B cell (primary cell): ENCODE measurements around the gene NCAM1. TPM values are rescaled to one million over a fixed set of nuclear protein-coding genes. Genes with fewer than 3 reads are reported as not detected.

ENCODE experiments used
- ATAC-seq: fragments of 200-7000 bp; cut with Tn5 transposase; one replicate; pipeline ENCODE4 v1.10.0; 2021; ENCODE audit warnings: low read depth, mild to moderate bottlenecking, moderate number of reproducible peaks, moderate library complexity
- CTCF ChIA-PET: fragments of 350-600 bp; sonication (Branson Sonifier 250); formaldehyde crosslinking; loops from one replicate; lab custom pipeline; 2021; ENCODE audit warnings: antibody characterized with exemption, inconsistent platforms; lab: Charles Lee
- POLR2A ChIA-PET: fragments of 350-600 bp; sonication (Branson Sonifier 250); formaldehyde crosslinking; loops from one replicate; lab custom pipeline; 2021; ENCODE audit warnings: antibody characterized with exemption; lab: Charles Lee
- DNase-seq: peaks from one replicate; pipeline ENCODE4 v3.0.0; 2013
- H2AFZ ChIP-seq: 2 replicates; pipeline ENCODE4 v1.6.1; 2012; ENCODE audit warnings: mild to moderate bottlenecking, low read depth, low read length; ENCODE audit not compliant: insufficient read depth, poor library complexity, severe bottlenecking
- H3K27ac ChIP-seq, 2 donors: 1 replicate in 1 of 2; 2 replicates in 1 of 2; pipeline ENCODE4 v1.5.1; 2012 to 2013; ENCODE audit warnings: low read length in 2 of 2, mild to moderate bottlenecking in 2 of 2, moderate library complexity in 1 of 2
- H3K27me3 ChIP-seq, 4 experiments: fragments of 200-600 bp in 1 of 4; sonication (generic) in 1 of 4; replicated peaks in 1 of 4; 1 replicate in 2 of 4; 2 replicates in 2 of 4; pipeline versions ENCODE4 v1.6.1 to v1.7.0; 2013 to 2016; ENCODE audit warnings: low read length in 3 of 4, mild to moderate bottlenecking in 2 of 4, mixed read lengths in 1 of 4, moderate library complexity in 1 of 4; ENCODE audit not compliant: insufficient read depth in 4 of 4, control insufficient read depth in 3 of 4; ENCODE audit errors: control extremely low read depth in 1 of 4
- H3K36me3 ChIP-seq, 2 experiments: replicated peaks in 1 of 2; 1 replicate in 1 of 2; 2 replicates in 1 of 2; pipeline versions ENCODE4 v1.6.1 to v1.7.1; 2013; ENCODE audit warnings: low read length in 1 of 2; ENCODE audit not compliant: insufficient read depth in 2 of 2, control insufficient read depth in 1 of 2; ENCODE audit errors: control extremely low read depth in 1 of 2, extremely low read depth in 1 of 2
- H3K4me1 ChIP-seq, 2 donors: fragments of 200-600 bp in 1 of 2; sonication (generic) in 1 of 2; 1 replicate in 1 of 2; 2 replicates in 1 of 2; pipeline versions ENCODE4 v1.5.1 to v1.6.1; 2013 to 2017; ENCODE audit warnings: low read length in 2 of 2; ENCODE audit not compliant: control insufficient read depth in 2 of 2, insufficient read depth in 2 of 2
- H3K4me2 ChIP-seq: replicated peaks from 2 replicates; pipeline ENCODE3; 2012; ENCODE audit warnings: mild to moderate bottlenecking, low read depth, low read length; ENCODE audit not compliant: poor library complexity, severe bottlenecking
- H3K4me3 ChIP-seq, 5 experiments: fragments of 200-600 bp in 1 of 5; sonication (generic) in 1 of 5; 1 replicate in 3 of 5; 2 replicates in 2 of 5; pipeline versions ENCODE4 v1.5.1 to v1.7.0; 2011 to 2016; ENCODE audit warnings: low read length in 4 of 5, mild to moderate bottlenecking in 4 of 5, low read depth in 2 of 5, control low read depth in 1 of 5, moderate library complexity in 1 of 5; ENCODE audit not compliant: insufficient read depth in 1 of 5; ENCODE audit errors: control extremely low read depth in 1 of 5, extremely low read depth in 1 of 5
- H3K79me2 ChIP-seq: fragments of 200-600 bp; sonication (generic); one replicate; pipeline ENCODE4 v1.6.0; 2016; ENCODE audit warnings: low read length; ENCODE audit not compliant: control insufficient read depth, insufficient read depth
- H3K9ac ChIP-seq: fragments of 200-600 bp; sonication (generic); 2 replicates; pipeline ENCODE4 v1.6.1; 2017; ENCODE audit warnings: mild to moderate bottlenecking, low read length, moderate library complexity
- H3K9me3 ChIP-seq, 3 donors: one replicate each; pipeline versions ENCODE4 v1.6.1 to v1.7.1; 2013; ENCODE audit warnings: low read length in 2 of 3; ENCODE audit not compliant: control insufficient read depth in 2 of 3, insufficient read depth in 1 of 3; ENCODE audit errors: control extremely low read depth in 1 of 3
- H4K20me1 ChIP-seq: 2 replicates; pipeline ENCODE4 v1.6.0; 2012; ENCODE audit warnings: mild to moderate bottlenecking, low read length; ENCODE audit not compliant: insufficient read depth, control insufficient read depth, poor library complexity, severe bottlenecking
- H3K27ac Mint-ChIP-seq: one replicate; pipeline ENCODE4 v1.8.0; 2021; ENCODE audit warnings: mixed read lengths
- H3K27me3 Mint-ChIP-seq: one replicate; pipeline ENCODE4 v1.8.0; 2021; ENCODE audit warnings: mixed read lengths
- H3K4me1 Mint-ChIP-seq: one replicate; pipeline ENCODE4 v1.8.0; 2021; ENCODE audit warnings: mixed read lengths
- H3K4me3 Mint-ChIP-seq: one replicate; pipeline ENCODE4 v1.8.0; 2021; ENCODE audit warnings: mixed read lengths
- H3K9me3 Mint-ChIP-seq: one replicate; pipeline ENCODE4 v1.8.0; 2022; ENCODE audit warnings: mixed read lengths; ENCODE audit not compliant: insufficient read depth
- EZH2 ChIP-seq: IDR thresholded peaks from 2 replicates; pipeline ENCODE4 v1.6.1; 2012; ENCODE audit warnings: borderline replicate concordance, low read depth, mild to moderate bottlenecking, moderate library complexity, low read length; ENCODE audit not compliant: insufficient read depth, poor library complexity, severe bottlenecking
- WGBS: methylation state at CpG from one replicate; pipeline ENCODE4 v1.1.5; 2013; ENCODE audit warnings: missing lambda C conversion rate; ENCODE audit not compliant: insufficient coverage; 5-methylcytosine and 5-hydroxymethylcytosine counted together
- intact Hi-C: fragments of 100-400 bp; cut with micrococcal nuclease; formaldehyde crosslinking; loops from one replicate; pipeline ENCODE4 v1.10.0; 2022
- polyA plus RNA-seq: library from polyadenylated mRNA; depleted of rRNA; stranded (reverse); fragments of >200 nt; gene quantifications from 2 replicates; pipeline ENCODE4 v1.2.3, GENCODE V29; 2012
- total RNA-seq, 2 donors: library from RNA; stranded (reverse); fragments of 120-200 nt in 1 of 2; gene quantifications; 1 replicate in 1 of 2; 2 replicates in 1 of 2; pipeline versions ENCODE4 v1.2.3 to v1.2.4, GENCODE V29; 2013 to 2022
- TF ChIP-seq, protein P1 (sequence below): fragments of 200-600 bp; IDR thresholded peaks from one replicate; pipeline ENCODE4 v1.8.0; 2022; ENCODE audit warnings: antibody characterized with exemption, mild to moderate bottlenecking

NCAM1 gene
- total and polyA plus RNA-seq, 2 donors (not counting 1 experiment from before 2014, with no cell fraction given) = 0.37 TPM; not detected in 1

DNA sequence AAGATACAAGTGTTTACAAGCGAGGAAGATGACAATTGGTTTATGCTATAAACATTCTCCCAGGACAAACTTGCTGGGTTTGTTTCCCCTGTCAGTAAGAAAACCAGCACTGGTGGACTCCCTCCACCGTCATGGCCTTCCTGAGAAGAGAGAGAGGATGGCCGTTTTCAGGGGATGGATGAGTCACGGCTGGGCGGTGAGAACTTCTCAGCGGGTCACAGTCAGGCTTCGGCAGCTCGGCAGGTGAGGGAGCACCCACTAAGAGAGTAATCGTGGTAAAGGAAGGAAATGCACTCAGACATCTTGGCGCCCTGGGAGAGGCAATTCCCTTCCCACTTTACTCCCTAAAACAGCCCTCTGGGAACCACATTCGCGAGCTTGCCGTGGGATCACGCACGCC lies 83.9 kb downstream of the NCAM1 start:
- WGBS = 80% methylated on average over 6 of the region's 15 CpGs
- peaks cover 6% of the 10 kb centered on the region for H3K27me3 Mint-ChIP-seq
- no peak overlapping the region for H3K4me3 Mint-ChIP-seq
- ChIA-PET CTCF (no interaction called here), POLR2A (no interaction called here)
- Histone ChIP-seq H3K36me3 (no peaks in the 10 kb centered on the region), H2AFZ (no peak overlapping the region), H3K4me2 (no peak overlapping the region), H3K9me3 (peaks cover 0 to 2% (median 1%) of the 10 kb centered on the region in 3 donors), H3K27me3 (no peaks in the 10 kb centered on the region), H3K27ac (no peak overlapping the region), H4K20me1 (no peaks in the 10 kb centered on the region), H3K79me2 (no peaks in the 10 kb centered on the region), H3K4me3 (no peak overlapping the region), H3K9ac (no peak overlapping the region), H3K4me1 (no peaks in the 10 kb centered on the region)
- TF ChIP-seq, protein P1, sequence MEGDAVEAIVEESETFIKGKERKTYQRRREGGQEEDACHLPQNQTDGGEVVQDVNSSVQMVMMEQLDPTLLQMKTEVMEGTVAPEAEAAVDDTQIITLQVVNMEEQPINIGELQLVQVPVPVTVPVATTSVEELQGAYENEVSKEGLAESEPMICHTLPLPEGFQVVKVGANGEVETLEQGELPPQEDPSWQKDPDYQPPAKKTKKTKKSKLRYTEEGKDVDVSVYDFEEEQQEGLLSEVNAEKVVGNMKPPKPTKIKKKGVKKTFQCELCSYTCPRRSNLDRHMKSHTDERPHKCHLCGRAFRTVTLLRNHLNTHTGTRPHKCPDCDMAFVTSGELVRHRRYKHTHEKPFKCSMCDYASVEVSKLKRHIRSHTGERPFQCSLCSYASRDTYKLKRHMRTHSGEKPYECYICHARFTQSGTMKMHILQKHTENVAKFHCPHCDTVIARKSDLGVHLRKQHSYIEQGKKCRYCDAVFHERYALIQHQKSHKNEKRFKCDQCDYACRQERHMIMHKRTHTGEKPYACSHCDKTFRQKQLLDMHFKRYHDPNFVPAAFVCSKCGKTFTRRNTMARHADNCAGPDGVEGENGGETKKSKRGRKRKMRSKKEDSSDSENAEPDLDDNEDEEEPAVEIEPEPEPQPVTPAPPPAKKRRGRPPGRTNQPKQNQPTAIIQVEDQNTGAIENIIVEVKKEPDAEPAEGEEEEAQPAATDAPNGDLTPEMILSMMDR = no peak
- no peak for TF ChIP-seq EZH2
- H3K9me3 Mint-ChIP-seq = no peaks in the 10 kb centered on the region
- DNase-seq (no peak), ATAC-seq (no peak)
- intact Hi-C loops = no loop called here
- H3K27ac Mint-ChIP-seq = no peak overlapping the region
- H3K4me1 Mint-ChIP-seq = no peaks in the 10 kb centered on the region

DNA sequence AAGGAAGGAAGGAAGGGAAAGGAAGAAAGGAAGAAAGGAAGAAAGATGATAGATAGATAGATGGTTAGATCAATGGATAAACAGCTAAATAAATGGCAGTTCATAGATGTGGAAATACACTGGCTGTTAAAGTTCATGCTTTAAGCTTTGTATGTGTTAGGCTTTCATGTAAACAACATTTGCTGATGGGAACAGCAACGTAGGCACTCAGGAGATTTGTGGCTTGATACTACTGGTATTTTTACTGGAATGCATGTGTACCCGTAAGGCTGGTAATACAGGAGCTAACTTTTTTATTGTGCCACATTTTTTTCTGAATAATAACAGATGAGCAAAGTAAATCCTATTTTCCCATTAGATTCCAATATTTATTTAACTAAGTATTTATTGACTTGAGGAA lies 85.6 kb downstream of the NCAM1 start:
- peaks cover 0 to 2% (median 1%) of the 10 kb centered on the region in 3 donors for H3K9me3 ChIP-seq
- H3K27ac Mint-ChIP-seq = no peak overlapping the region
- POLR2A ChIA-PET = no interaction called here
- no peaks in the 10 kb centered on the region for H3K4me1 ChIP-seq
- CTCF ChIA-PET = no interaction called here
- peaks cover 6% of the 10 kb centered on the region for H3K27me3 Mint-ChIP-seq
- H3K4me1 Mint-ChIP-seq = no peaks in the 10 kb centered on the region
- H3K4me2 ChIP-seq = no peak overlapping the region
- no peak overlapping the region for H3K27ac ChIP-seq
- WGBS = no CpG with 5 or more reads among the region's 2 CpGs
- H3K4me3 ChIP-seq = no peak overlapping the region
- no peaks in the 10 kb centered on the region for H4K20me1 ChIP-seq
- ATAC-seq = no peak
- no peak overlapping the region for H3K4me3 Mint-ChIP-seq
- intact Hi-C loops = no loop called here
- H2AFZ ChIP-seq = no peak overlapping the region
- H3K9ac ChIP-seq = no peak overlapping the region
- no peaks in the 10 kb centered on the region for H3K36me3 ChIP-seq
- no peak for DNase-seq
- no peaks in the 10 kb centered on the region for H3K9me3 Mint-ChIP-seq
- no peaks in the 10 kb centered on the region for H3K79me2 ChIP-seq
- TF ChIP-seq, protein P1 = no peak
- TF ChIP-seq EZH2 = no peak
- no peaks in the 10 kb centered on the region for H3K27me3 ChIP-seq
